Osteocyte (in vitro differentiated cells): Measurements from ENCODE around the gene TNS3. TPM values are rescaled to one million over a fixed set of nuclear protein-coding genes. Genes with fewer than 3 reads are reported as not detected.
"Not testable (repeated sequence)": the region's sequence is repeated elsewhere in the genome, so short reads cannot be mapped to it uniquely, and the experiment has no call there.

Source experiments
- DNase-seq: peaks from one replicate; pipeline ENCODE4 v3.0.0; 2021; ENCODE audit warnings: mixed read lengths; ENCODE audit not compliant: unreplicated experiment; ENCODE audit errors: extremely low spot score
- H3K27ac Mint-ChIP-seq: one replicate; pipeline ENCODE4 v1.8.0; 2021; ENCODE audit warnings: mild to moderate bottlenecking, mixed read lengths; ENCODE audit not compliant: unreplicated experiment
- H3K27me3 Mint-ChIP-seq: one replicate; pipeline ENCODE4 v1.8.0; 2021; ENCODE audit warnings: mixed read lengths; ENCODE audit not compliant: unreplicated experiment
- H3K36me3 Mint-ChIP-seq: one replicate; pipeline ENCODE4 v1.8.0; 2021; ENCODE audit warnings: mixed read lengths; ENCODE audit not compliant: unreplicated experiment
- H3K4me1 Mint-ChIP-seq: one replicate; pipeline ENCODE4 v1.8.0; 2021; ENCODE audit warnings: mixed read lengths; ENCODE audit not compliant: unreplicated experiment
- H3K4me3 Mint-ChIP-seq: one replicate; pipeline ENCODE4 v1.8.0; 2021; ENCODE audit warnings: mild to moderate bottlenecking, moderate library complexity, mixed read lengths; ENCODE audit not compliant: unreplicated experiment
- H3K9me3 Mint-ChIP-seq: one replicate; pipeline ENCODE4 v1.8.0; 2021; ENCODE audit warnings: mixed read lengths; ENCODE audit not compliant: unreplicated experiment
- CTCF ChIP-seq: fragments of 200-600 bp; sonication (generic); IDR thresholded peaks from 2 replicates; pipeline ENCODE4 v1.5.0; 2021; ENCODE audit warnings: antibody characterized with exemption, mild to moderate bottlenecking, moderate library complexity
- total RNA-seq: library from RNA; stranded (reverse); gene quantifications from 2 replicates; pipeline ENCODE4 v1.2.1, GENCODE V29; 2021

TNS3 gene
- total RNA-seq, 1 donor from 2014 or later: 93.8 TPM

- Mint-ChIP-seq H3K4me1 (peaks cover 41% of the 10 kb centered on the region), H3K9me3 (no peaks in the 10 kb centered on the region), H3K36me3 (no peaks in the 10 kb centered on the region), H3K27ac (peak overlapping the region; percentile 75), H3K27me3 (no peaks in the 10 kb centered on the region), H3K4me3 (no peak overlapping the region)
- no peak for TF ChIP-seq CTCF
- DNase-seq: no peak
Observed at GRCh38 chr7:47609803-47610452, 28.0 kb upstream of the TNS3 start.

GRCh38 chr7:47606593-47607046 lies 24.7 kb upstream of the TNS3 start:
- not testable (repeated sequence) for H3K36me3 Mint-ChIP-seq, H3K27me3 Mint-ChIP-seq, H3K27ac Mint-ChIP-seq, DNase-seq, H3K4me3 Mint-ChIP-seq, H3K9me3 Mint-ChIP-seq
- peaks cover 59% of the 10 kb centered on the region for H3K4me1 Mint-ChIP-seq

GRCh38 chr7:47605816-47606575 lies 24.1 kb upstream of the TNS3 start:
- Mint-ChIP-seq H3K9me3 (no peaks in the 10 kb centered on the region), H3K27ac (no peak overlapping the region), H3K4me1 (peaks cover 60% of the 10 kb centered on the region), H3K27me3 (no peaks in the 10 kb centered on the region), H3K4me3 (no peak overlapping the region), H3K36me3 (no peaks in the 10 kb centered on the region)
- TF ChIP-seq CTCF: no peak
- no peak for DNase-seq

GRCh38 chr7:47604496-47604890 lies 22.6 kb upstream of the TNS3 start:
- H3K9me3 Mint-ChIP-seq: no peaks in the 10 kb centered on the region
- H3K4me3 Mint-ChIP-seq: no peak overlapping the region
- peak overlapping the region; percentile 83 for H3K27ac Mint-ChIP-seq
- H3K27me3 Mint-ChIP-seq: no peaks in the 10 kb centered on the region
- DNase-seq: no peak
- TF ChIP-seq CTCF: no peak
- H3K4me1 Mint-ChIP-seq: peaks cover 59% of the 10 kb centered on the region
- H3K36me3 Mint-ChIP-seq: no peaks in the 10 kb centered on the region

GRCh38 chr7:47603514-47604255 lies 21.8 kb upstream of the TNS3 start:
- H3K27me3 Mint-ChIP-seq, H3K4me3 Mint-ChIP-seq, H3K9me3 Mint-ChIP-seq, H3K36me3 Mint-ChIP-seq, DNase-seq: not testable (repeated sequence)
- peak overlapping the region; percentile 83 for H3K27ac Mint-ChIP-seq
- peaks cover 60% of the 10 kb centered on the region for H3K4me1 Mint-ChIP-seq
